Lung microvascular endothelial cell (primary cell): ENCODE results near the gene NOP56. TPM values are rescaled to one million over a fixed set of nuclear protein-coding genes. Genes with fewer than 3 reads are reported as not detected.

Experiments
- DNase-seq, 2 donors: peaks; one replicate each; pipeline versions ENCODE4 v3.0.0 to v3.0.0-alpha.2; 2010; ENCODE audit warnings: low read depth in 2 of 2
- total RNA-seq: library from RNA; depleted of rRNA; stranded (reverse); fragments of >200 nt; gene quantifications from 2 replicates; pipeline ENCODE4 v1.2.1, GENCODE V29; 2014

Gene NOP56
- total RNA-seq, 1 donor from 2014 or later, result 125 TPM

DNA sequence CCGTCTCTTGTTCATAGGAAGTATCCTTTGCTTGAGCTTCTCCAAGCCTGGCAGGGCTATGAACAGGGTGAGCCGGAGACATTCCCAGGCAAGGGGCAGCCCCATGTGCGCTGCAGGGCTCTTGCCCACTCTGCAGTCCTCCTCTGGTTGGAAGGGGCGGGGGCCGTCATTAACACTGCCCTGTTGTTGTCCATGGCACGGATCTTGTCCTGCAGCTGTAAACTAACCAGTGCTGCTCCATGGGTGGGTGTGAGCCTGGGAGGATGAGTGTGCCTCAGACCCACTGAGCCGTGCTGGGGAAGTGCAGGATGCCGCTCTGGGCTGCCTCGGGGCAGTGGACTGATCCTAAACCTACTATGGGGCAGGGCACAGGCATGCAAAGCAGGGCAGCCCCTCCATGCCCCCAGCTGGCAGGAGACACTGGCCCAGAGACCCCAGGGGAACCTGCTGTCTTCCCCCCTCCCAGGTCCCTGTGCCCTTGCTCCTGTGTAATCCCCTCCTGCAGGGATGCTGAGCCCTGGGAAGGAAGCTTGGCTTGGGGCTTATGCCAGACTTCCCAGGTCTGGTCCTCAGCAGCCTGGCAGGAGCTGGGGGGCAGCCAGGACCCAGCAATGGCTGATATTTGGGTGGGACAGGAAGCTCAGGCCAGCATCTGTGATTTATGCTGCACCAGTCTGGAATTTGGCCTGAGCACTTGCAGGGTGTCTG is 48.6 kb downstream of the NOP56 start:
- DNase-seq, result no peak

DNA sequence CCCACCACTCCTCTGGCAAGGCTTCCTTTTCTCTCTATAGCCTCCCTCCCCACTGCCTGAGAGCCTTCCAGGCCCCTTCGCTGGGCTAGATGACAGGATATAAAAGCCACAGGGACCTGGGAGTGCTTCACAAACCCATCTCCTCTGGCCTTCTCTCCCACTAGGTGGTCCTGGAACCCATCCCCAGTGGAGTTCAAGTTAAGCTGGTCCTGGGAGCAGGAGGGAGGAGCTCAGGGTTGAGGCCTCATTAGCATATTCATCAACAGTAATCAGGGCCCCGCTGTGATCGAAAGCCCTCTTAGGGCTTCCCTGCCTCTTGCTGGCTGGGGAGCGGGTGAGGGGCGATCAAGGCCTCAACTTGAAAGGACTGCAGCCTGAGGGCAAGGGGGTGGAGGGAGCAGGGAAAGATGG is 49.2 kb downstream of the NOP56 start:
- DNase-seq, result no peak

DNA sequence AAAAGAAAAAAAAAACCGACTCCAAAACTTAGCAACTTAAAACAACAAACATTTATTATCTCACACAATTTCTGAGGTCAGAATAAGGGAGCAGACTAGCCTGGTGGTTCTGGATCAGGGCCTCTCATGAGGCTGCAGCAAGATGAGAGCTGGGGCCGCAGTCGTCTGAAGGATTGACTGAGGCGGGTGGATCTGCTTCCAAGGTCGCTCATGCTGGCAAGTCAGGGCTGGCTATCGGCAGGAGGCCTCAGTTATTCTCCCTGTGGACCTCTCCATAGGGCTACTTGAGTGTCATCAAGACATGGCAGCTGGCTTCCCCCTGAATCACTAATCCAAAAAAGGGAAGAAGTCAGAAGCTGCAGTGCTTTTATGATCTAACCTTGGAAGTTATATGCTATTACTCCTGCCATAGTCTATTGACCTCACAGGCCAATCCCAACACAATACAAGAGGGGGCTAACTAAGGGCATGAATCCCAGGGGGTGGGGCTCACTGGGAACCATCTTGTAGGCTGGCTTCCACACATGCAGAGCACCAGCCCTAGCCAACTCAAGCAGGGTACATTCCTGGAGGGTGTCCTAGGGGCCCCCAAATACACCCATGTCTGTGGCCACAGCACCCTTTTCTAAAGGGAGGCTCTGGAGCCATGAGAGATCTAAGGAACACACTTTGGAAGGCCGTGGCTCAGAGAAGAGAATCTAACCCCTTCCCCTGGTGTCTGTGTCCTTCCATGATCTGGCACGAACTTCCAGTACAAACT is 51.5 kb downstream of the NOP56 start:
- no peak for DNase-seq

GRCh38 chr20:2705931-2706645 is 53.7 kb downstream of the NOP56 start:
- no peak for DNase-seq

GRCh38 chr20:2706688-2707352 is 54.4 kb downstream of the NOP56 start:
- DNase-seq, result no peak

DNA sequence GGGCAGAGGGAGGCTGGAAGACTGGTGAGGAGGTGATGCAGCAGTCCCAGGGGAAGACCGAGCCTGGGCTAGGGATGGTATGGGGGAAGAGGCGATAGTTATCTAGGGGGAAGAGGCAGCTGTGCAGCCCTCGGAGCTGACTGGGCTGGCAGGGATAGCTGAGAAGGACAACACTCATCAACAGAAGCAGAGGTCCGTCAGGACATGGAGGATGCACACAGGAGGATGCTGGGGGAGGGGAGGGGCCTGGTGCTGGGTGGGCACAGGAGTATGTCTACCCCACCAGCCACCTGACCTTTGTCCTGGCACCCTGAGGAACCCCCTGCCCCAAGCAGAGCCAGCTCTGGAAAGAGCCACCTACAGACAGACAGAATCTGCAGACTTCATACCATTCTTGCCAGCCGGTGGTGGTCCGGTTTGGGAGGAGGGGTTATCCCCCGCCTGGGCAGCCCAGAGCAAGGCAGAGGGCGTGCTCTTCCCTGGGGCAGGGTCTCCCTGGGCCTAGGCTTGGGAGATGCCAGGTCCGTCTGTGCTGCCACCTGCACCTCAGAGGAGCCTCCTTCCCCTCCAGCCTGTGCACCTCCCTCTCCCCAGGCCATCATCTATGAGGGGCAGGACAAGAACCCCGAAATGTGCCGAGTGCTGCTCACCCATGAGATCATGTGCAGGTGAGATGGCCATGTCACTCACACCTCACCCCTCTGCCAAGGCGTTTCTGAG is 55.1 kb downstream of the NOP56 start:
- no peak for DNase-seq

Other genes with a start within 250 kb of the NOP56 start
- gene SNRPB, start 181.8 kb upstream of the NOP56 start, total RNA-seq, result 147 and 211 TPM in 2 replicates
- gene ZNF343, start 143.7 kb upstream of the NOP56 start, total RNA-seq, result 4.6 and 7.3 TPM in 2 replicates
- not detected in 2 replicates for gene TMC2, start 116.1 kb upstream of the NOP56 start, total RNA-seq
- 95.5 and 95.8 TPM in 2 replicates for gene IDH3B, start 11.6 kb downstream of the NOP56 start, total RNA-seq
- 0.87 and 3.8 TPM in 2 replicates for gene EBF4, start 40.1 kb downstream of the NOP56 start, total RNA-seq
- 0.22 and 0.79 TPM in 2 replicates for gene CPXM1, start 148.0 kb downstream of the NOP56 start, total RNA-seq
- gene C20orf141, start 162.4 kb downstream of the NOP56 start, total RNA-seq, result not detected in 2 replicates
- not detected in 2 replicates for gene TMEM239, start 163.7 kb downstream of the NOP56 start, total RNA-seq
- 9.4 and 21.2 TPM in 2 replicates for gene PCED1A, start 188.0 kb downstream of the NOP56 start, total RNA-seq
- gene VPS16, start 188.1 kb downstream of the NOP56 start, total RNA-seq, result 35.1 and 39.1 TPM in 2 replicates
- 19.8 and 22.2 TPM in 2 replicates for gene PTPRA, start 220.8 kb downstream of the NOP56 start, total RNA-seq